Fibroblast of the aortic adventitia (primary cell): ENCODE measurements around the gene PFKM. TPM values are rescaled to one million over a fixed set of nuclear protein-coding genes. Genes with fewer than 3 reads are reported as not detected.

Experiments used
- DNase-seq: peaks from one replicate; pipeline ENCODE4 v3.0.0-alpha.2; 2010; ENCODE audit warnings: low read depth
- H3K4me3 ChIP-seq: 2 replicates; pipeline ENCODE4 v1.5.1; 2011; ENCODE audit warnings: low read depth, mild to moderate bottlenecking, control low read depth, low read length, moderate library complexity
- CTCF ChIP-seq: IDR thresholded peaks from 2 replicates; pipeline ENCODE4 v1.5.1; 2011; ENCODE audit warnings: mild to moderate bottlenecking, low read length, control low read depth, inconsistent platforms; ENCODE audit not compliant: insufficient read depth
- total RNA-seq: library from RNA; depleted of rRNA; stranded (reverse); fragments of >200 nt; gene quantifications from 2 replicates; pipeline ENCODE4 v1.2.3, GENCODE V29; 2012; ENCODE audit warnings: low replicate concordance

Gene PFKM
- total RNA-seq = 50.5 and 93.8 TPM in 2 replicates

GRCh38 chr12:48119078-48119833 is at the start of gene PFKM:
TSS of gene PFKM (plus strand) at chr12:48119364. CDS start at chr12:48122775, 3,411 bp downstream.
- peak; percentile 90 for DNase-seq
- no peak for TF ChIP-seq CTCF
- H3K4me3 ChIP-seq = peak within 1 kb of the TSS; percentile 96

- no peak for DNase-seq
- H3K4me3 ChIP-seq = no peak overlapping the region
- no peak for TF ChIP-seq CTCF
Observed at GRCh38 chr12:48070033-48070432, 49.1 kb upstream of the PFKM start.

GRCh38 chr12:48070731-48071130 is 48.4 kb upstream of the PFKM start:
- TF ChIP-seq CTCF = no peak
- no peak for DNase-seq
- no peak overlapping the region for H3K4me3 ChIP-seq

- no peak for DNase-seq
- no peak overlapping the region for H3K4me3 ChIP-seq
- TF ChIP-seq CTCF = no peak
Observed at GRCh38 chr12:48071808-48072207, 47.4 kb upstream of the PFKM start.

- TF ChIP-seq CTCF = no peak
- no peak for DNase-seq
- no peak overlapping the region for H3K4me3 ChIP-seq
Observed at GRCh38 chr12:48072266-48072665, 46.9 kb upstream of the PFKM start.

GRCh38 chr12:48074266-48074665 is 44.9 kb upstream of the PFKM start:
- no peak for DNase-seq
- TF ChIP-seq CTCF = no peak
- no peak overlapping the region for H3K4me3 ChIP-seq

GRCh38 chr12:48075832-48076231 is 43.3 kb upstream of the PFKM start:
- H3K4me3 ChIP-seq = no peak overlapping the region
- DNase-seq = no peak
- no peak for TF ChIP-seq CTCF
